Body of pancreas (tissue), 4 donors: ENCODE results near the gene RAI1.

Experiments
- POLR2A ChIP-seq, 3 donors: fragments of 450-650 bp; IDR thresholded peaks; one replicate each; pipeline ENCODE4 v1.6.1; 2016; ENCODE audit warnings: antibody characterized with exemption in 3 of 3, mild to moderate bottlenecking in 2 of 3
- TF ChIP-seq, protein P1 (sequence below), 7 experiments: fragments of 450-650 bp in 4 of 7; fragments of 200-600 bp in 3 of 7; sonication (generic) in 3 of 7; IDR thresholded peaks; one replicate each; pipeline ENCODE4 v1.5.1; 2016 to 2019; ENCODE audit warnings: antibody characterized with exemption in 7 of 7

DNA sequence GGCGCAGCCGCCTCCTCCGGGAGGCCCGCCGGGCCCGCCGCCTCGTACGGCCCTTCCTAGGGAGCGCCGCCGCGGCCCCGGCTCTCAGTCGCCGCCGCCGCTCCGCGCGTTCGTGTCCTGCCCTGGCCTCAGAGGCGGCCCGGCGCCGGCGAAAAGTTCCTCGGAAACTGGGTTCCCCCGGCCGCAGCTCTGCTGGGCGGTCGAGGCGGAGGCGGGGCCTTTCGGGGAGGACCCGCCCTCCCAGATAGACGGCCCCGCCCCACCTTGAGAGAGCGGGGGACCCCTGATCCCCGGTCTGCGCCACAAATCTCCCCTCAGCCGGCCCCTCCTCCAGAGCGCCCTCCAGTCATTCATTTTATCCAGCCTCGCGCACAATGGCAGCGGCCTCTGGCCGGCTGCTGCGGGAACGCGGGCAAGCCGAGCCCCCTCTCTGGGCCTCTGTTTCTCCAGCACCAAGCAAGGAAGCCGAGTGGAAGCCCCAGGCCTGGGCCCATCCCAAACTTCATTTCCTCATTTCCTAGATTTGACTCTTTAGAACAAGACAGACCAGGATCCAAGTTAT, 155.6 kb downstream of the RAI1 start, which contains the start of gene SREBF1:
- TF ChIP-seq, protein P1, sequence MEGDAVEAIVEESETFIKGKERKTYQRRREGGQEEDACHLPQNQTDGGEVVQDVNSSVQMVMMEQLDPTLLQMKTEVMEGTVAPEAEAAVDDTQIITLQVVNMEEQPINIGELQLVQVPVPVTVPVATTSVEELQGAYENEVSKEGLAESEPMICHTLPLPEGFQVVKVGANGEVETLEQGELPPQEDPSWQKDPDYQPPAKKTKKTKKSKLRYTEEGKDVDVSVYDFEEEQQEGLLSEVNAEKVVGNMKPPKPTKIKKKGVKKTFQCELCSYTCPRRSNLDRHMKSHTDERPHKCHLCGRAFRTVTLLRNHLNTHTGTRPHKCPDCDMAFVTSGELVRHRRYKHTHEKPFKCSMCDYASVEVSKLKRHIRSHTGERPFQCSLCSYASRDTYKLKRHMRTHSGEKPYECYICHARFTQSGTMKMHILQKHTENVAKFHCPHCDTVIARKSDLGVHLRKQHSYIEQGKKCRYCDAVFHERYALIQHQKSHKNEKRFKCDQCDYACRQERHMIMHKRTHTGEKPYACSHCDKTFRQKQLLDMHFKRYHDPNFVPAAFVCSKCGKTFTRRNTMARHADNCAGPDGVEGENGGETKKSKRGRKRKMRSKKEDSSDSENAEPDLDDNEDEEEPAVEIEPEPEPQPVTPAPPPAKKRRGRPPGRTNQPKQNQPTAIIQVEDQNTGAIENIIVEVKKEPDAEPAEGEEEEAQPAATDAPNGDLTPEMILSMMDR (IDR thresholded peaks at IDR 0.05), result no peak
- TF ChIP-seq POLR2A (IDR thresholded peaks at IDR 0.05), result no peak
